K562 (cell line): Measurements from ENCODE around the gene WDR54. TPM values are rescaled to one million over a fixed set of nuclear protein-coding genes. Genes with fewer than 3 reads are reported as not detected.

Experiments
- DNMT1 ChIP-seq: fragments of 450-650 bp; IDR thresholded peaks from 2 replicates; pipeline ENCODE4 v1.6.1; 2016; ENCODE audit warnings: antibody characterized with exemption, mild to moderate bottlenecking
- GABPB2 ChIP-seq: fragments of 250-450 bp; sonication (Bioruptor Pico); conservative IDR thresholded peaks from 2 replicates; pipeline ENCODE4 v1.5.1; 2021; ENCODE audit warnings: mild to moderate bottlenecking
- MXI1 ChIP-seq: IDR thresholded peaks from 2 replicates; pipeline ENCODE4 v1.6.1; 2011; ENCODE audit warnings: low read depth, mild to moderate bottlenecking, improper control_type of control experiment, low read length
- ZBED1 ChIP-seq: IDR thresholded peaks from 2 replicates; pipeline ENCODE4 v1.6.1; 2014
- ZNF639 ChIP-seq, 2 experiments: fragments of 200-800 bp in 1 of 2; sonication (Bioruptor generic) in 1 of 2; sonication (generic) in 1 of 2; formaldehyde crosslinking in 1 of 2; IDR thresholded peaks in 1 of 2; conservative IDR thresholded peaks in 1 of 2; 2 replicates each; pipeline versions ENCODE4 v1.5.0 to v1.6.1; 2016 to 2020; ENCODE audit warnings: missing compliant biosample characterization in 1 of 2, missing genetic modification characterization in 1 of 2, missing genetic modification reagents in 1 of 2
- polyA plus RNA-seq, 8 experiments: library from polyadenylated mRNA; depleted of rRNA in 4 of 8; stranded (reverse) in 5 of 8; unstranded in 3 of 8; fragments of >200 nt; fragmentation: Nextera tagmentation in 2 of 8; fragmentation: Illumina TruSeq in 1 of 8; extraction: Ambion mirVana in 2 of 8; extraction: Trizol in 1 of 8; gene quantifications; 2 replicates each; pipeline versions ENCODE4 v1.2.1 to v1.2.3, GENCODE V29; 2011 to 2014; ENCODE audit warnings: inconsistent platforms in 1 of 8, missing spikeins in 1 of 8
- total RNA-seq, 7 experiments: library from RNA; depleted of rRNA in 6 of 7; stranded (reverse); fragments of >200 nt in 6 of 7; fragmentation: Illumina TruSeq in 2 of 7; extraction: Trizol in 2 of 7; gene quantifications; 2 replicates each; pipeline versions ENCODE4 v1.2.1 to v1.2.3, GENCODE V29; 2011 to 2021; ENCODE audit warnings: low replicate concordance in 1 of 7
- TF ChIP-seq, protein P1 (sequence below): fragments of 450-650 bp; IDR thresholded peaks from 2 replicates; pipeline ENCODE4 v1.6.1; 2016; ENCODE audit warnings: mild to moderate bottlenecking, moderate library complexity
- TF ChIP-seq, protein P2 (sequence below): sonication (generic); formaldehyde crosslinking; IDR thresholded peaks from 2 replicates; pipeline ENCODE4 v1.8.0; 2023; ENCODE audit warnings: missing genetic modification reagents, mild to moderate bottlenecking, borderline replicate concordance

The WDR54 gene
- total and polyA plus RNA-seq, 9 of the 15 experiments (the other 6 are each of a cell fraction or from before 2014, with no cell fraction given), result 5.2 to 15.2 (median 7.4) TPM

DNA sequence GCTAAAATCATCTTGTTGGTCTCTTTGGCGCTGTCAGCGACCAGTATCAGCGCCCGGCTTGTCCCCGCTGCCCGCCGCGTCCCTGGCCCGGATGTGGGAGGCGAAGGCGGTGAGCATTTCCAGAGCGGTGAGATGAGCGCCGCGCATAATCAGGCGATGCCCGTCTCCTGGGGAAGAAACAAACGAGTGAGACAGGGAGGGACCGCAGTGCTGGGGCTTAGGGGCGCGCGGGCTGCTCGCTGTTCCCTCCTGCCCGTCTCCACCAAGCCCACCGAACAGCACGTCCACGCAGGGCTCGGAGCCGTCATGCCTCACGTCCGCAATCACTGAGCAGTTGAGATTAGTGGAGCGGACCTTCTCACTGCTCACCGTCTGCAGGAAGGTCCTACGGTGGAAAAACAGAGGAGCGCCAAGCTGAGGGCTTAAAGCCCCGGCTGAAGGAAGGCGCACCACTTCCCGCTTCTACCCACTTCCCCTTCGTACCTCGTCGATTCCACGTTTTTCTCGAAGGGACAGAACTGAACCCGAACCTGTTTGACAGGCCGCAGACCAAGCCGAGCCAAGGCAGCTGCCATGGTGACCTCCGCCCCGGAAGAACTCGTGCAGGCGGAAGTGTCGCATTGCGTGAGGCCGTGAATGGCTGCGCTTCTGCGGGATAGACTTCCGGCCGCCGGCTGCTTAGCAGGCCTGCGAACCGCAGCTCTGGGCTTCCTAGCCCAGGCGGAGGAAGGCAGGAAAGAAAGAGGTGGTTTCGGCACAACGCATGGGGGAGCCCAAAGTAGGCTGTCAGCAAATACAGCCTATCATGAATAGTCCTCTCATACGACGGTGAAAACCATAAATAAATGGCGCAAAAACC is 50.8 kb downstream of the WDR54 start, which contains the start of gene MRPL53 (continued):
- TF ChIP-seq MXI1 (0 out of 2 replicates have a peak, but pooled peaks have one; percentile 30), GABPB2 (CRISPR knock-in tag) (peak; percentile 67; the same call in 1 of the 2 replicates), ZBED1 (peak; percentile 90), DNMT1 (peak; percentile 97), ZNF639 (CRISPR knock-in tag; conservative IDR thresholded peaks at IDR 0.05 in 1 of 2, IDR thresholded peaks at IDR 0.05 in 1 of 2) (peak in 1 of 2 experiments; percentile 64; a peak in 1 of 4 replicates)
- TF ChIP-seq, protein P1, sequence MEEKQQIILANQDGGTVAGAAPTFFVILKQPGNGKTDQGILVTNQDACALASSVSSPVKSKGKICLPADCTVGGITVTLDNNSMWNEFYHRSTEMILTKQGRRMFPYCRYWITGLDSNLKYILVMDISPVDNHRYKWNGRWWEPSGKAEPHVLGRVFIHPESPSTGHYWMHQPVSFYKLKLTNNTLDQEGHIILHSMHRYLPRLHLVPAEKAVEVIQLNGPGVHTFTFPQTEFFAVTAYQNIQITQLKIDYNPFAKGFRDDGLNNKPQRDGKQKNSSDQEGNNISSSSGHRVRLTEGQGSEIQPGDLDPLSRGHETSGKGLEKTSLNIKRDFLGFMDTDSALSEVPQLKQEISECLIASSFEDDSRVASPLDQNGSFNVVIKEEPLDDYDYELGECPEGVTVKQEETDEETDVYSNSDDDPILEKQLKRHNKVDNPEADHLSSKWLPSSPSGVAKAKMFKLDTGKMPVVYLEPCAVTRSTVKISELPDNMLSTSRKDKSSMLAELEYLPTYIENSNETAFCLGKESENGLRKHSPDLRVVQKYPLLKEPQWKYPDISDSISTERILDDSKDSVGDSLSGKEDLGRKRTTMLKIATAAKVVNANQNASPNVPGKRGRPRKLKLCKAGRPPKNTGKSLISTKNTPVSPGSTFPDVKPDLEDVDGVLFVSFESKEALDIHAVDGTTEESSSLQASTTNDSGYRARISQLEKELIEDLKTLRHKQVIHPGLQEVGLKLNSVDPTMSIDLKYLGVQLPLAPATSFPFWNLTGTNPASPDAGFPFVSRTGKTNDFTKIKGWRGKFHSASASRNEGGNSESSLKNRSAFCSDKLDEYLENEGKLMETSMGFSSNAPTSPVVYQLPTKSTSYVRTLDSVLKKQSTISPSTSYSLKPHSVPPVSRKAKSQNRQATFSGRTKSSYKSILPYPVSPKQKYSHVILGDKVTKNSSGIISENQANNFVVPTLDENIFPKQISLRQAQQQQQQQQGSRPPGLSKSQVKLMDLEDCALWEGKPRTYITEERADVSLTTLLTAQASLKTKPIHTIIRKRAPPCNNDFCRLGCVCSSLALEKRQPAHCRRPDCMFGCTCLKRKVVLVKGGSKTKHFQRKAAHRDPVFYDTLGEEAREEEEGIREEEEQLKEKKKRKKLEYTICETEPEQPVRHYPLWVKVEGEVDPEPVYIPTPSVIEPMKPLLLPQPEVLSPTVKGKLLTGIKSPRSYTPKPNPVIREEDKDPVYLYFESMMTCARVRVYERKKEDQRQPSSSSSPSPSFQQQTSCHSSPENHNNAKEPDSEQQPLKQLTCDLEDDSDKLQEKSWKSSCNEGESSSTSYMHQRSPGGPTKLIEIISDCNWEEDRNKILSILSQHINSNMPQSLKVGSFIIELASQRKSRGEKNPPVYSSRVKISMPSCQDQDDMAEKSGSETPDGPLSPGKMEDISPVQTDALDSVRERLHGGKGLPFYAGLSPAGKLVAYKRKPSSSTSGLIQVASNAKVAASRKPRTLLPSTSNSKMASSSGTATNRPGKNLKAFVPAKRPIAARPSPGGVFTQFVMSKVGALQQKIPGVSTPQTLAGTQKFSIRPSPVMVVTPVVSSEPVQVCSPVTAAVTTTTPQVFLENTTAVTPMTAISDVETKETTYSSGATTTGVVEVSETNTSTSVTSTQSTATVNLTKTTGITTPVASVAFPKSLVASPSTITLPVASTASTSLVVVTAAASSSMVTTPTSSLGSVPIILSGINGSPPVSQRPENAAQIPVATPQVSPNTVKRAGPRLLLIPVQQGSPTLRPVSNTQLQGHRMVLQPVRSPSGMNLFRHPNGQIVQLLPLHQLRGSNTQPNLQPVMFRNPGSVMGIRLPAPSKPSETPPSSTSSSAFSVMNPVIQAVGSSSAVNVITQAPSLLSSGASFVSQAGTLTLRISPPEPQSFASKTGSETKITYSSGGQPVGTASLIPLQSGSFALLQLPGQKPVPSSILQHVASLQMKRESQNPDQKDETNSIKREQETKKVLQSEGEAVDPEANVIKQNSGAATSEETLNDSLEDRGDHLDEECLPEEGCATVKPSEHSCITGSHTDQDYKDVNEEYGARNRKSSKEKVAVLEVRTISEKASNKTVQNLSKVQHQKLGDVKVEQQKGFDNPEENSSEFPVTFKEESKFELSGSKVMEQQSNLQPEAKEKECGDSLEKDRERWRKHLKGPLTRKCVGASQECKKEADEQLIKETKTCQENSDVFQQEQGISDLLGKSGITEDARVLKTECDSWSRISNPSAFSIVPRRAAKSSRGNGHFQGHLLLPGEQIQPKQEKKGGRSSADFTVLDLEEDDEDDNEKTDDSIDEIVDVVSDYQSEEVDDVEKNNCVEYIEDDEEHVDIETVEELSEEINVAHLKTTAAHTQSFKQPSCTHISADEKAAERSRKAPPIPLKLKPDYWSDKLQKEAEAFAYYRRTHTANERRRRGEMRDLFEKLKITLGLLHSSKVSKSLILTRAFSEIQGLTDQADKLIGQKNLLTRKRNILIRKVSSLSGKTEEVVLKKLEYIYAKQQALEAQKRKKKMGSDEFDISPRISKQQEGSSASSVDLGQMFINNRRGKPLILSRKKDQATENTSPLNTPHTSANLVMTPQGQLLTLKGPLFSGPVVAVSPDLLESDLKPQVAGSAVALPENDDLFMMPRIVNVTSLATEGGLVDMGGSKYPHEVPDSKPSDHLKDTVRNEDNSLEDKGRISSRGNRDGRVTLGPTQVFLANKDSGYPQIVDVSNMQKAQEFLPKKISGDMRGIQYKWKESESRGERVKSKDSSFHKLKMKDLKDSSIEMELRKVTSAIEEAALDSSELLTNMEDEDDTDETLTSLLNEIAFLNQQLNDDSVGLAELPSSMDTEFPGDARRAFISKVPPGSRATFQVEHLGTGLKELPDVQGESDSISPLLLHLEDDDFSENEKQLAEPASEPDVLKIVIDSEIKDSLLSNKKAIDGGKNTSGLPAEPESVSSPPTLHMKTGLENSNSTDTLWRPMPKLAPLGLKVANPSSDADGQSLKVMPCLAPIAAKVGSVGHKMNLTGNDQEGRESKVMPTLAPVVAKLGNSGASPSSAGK, result peak; percentile 56; the same call in 1 of the 2 replicates
- TF ChIP-seq, protein P2, sequence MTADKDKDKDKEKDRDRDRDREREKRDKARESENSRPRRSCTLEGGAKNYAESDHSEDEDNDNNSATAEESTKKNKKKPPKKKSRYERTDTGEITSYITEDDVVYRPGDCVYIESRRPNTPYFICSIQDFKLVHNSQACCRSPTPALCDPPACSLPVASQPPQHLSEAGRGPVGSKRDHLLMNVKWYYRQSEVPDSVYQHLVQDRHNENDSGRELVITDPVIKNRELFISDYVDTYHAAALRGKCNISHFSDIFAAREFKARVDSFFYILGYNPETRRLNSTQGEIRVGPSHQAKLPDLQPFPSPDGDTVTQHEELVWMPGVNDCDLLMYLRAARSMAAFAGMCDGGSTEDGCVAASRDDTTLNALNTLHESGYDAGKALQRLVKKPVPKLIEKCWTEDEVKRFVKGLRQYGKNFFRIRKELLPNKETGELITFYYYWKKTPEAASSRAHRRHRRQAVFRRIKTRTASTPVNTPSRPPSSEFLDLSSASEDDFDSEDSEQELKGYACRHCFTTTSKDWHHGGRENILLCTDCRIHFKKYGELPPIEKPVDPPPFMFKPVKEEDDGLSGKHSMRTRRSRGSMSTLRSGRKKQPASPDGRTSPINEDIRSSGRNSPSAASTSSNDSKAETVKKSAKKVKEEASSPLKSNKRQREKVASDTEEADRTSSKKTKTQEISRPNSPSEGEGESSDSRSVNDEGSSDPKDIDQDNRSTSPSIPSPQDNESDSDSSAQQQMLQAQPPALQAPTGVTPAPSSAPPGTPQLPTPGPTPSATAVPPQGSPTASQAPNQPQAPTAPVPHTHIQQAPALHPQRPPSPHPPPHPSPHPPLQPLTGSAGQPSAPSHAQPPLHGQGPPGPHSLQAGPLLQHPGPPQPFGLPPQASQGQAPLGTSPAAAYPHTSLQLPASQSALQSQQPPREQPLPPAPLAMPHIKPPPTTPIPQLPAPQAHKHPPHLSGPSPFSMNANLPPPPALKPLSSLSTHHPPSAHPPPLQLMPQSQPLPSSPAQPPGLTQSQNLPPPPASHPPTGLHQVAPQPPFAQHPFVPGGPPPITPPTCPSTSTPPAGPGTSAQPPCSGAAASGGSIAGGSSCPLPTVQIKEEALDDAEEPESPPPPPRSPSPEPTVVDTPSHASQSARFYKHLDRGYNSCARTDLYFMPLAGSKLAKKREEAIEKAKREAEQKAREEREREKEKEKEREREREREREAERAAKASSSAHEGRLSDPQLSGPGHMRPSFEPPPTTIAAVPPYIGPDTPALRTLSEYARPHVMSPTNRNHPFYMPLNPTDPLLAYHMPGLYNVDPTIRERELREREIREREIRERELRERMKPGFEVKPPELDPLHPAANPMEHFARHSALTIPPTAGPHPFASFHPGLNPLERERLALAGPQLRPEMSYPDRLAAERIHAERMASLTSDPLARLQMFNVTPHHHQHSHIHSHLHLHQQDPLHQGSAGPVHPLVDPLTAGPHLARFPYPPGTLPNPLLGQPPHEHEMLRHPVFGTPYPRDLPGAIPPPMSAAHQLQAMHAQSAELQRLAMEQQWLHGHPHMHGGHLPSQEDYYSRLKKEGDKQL (CRISPR knock-in tag), result no peak
